ENCODE measurements around the gene LAMTOR2. TPM values are rescaled to one million over a fixed set of nuclear protein-coding genes. Genes with fewer than 3 reads are reported as not detected.
A peak's percentile ranks its signal among the peaks of the same experiment; 100 is the strongest.

Gene LAMTOR2
- total RNA-seq, 1 donor from 2014 or later = 108 TPM

DNA sequence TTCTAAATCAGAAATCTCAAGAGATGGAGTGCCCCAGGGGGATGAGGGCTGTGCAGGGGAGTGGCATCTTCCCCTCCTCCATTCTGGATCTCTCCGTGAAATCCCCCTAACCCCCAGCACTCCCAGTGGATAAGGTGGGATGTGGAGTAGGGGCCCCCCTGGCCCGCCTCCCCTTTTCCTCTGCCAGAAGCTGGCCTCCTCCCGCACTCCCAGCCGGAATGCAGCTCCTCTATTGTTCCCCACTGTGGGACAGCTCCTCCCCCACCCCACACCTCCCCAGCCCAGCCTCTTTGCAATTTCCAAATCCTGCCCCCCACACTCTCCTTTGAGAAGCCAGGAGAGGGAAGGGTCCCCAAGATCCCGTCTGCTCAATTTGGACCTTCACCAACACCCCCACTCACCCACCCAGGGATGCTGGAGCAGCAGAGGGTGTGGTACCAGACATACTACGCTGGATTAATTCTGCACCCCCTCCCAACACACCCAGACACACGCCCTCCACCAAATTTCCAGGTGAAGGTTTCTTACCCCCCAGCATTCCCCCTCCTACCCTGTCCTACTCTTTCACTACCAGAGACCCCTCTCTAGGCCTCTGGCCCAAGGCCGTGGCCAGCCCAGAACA is 25.8 kb downstream of the LAMTOR2 start:
- H3K4me3 ChIP-seq (ENCODE audit: low read depth, low read length) = peak overlapping the region; percentile 72
- DNase-seq (ENCODE audit: low read depth) = no peak
- TF ChIP-seq, protein P1, sequence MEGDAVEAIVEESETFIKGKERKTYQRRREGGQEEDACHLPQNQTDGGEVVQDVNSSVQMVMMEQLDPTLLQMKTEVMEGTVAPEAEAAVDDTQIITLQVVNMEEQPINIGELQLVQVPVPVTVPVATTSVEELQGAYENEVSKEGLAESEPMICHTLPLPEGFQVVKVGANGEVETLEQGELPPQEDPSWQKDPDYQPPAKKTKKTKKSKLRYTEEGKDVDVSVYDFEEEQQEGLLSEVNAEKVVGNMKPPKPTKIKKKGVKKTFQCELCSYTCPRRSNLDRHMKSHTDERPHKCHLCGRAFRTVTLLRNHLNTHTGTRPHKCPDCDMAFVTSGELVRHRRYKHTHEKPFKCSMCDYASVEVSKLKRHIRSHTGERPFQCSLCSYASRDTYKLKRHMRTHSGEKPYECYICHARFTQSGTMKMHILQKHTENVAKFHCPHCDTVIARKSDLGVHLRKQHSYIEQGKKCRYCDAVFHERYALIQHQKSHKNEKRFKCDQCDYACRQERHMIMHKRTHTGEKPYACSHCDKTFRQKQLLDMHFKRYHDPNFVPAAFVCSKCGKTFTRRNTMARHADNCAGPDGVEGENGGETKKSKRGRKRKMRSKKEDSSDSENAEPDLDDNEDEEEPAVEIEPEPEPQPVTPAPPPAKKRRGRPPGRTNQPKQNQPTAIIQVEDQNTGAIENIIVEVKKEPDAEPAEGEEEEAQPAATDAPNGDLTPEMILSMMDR (IDR thresholded peaks at IDR 0.05; ENCODE audit: insufficient read depth, low read length, poor library complexity, severe bottlenecking) = no peak
- H3K27me3 ChIP-seq (ENCODE audit: control insufficient read depth, insufficient read depth, low read length) = no peaks in the 10 kb centered on the region
- H3K36me3 ChIP-seq (ENCODE audit: control insufficient read depth, insufficient read depth, low read length) = peaks cover 5% of the 10 kb centered on the region

DNA sequence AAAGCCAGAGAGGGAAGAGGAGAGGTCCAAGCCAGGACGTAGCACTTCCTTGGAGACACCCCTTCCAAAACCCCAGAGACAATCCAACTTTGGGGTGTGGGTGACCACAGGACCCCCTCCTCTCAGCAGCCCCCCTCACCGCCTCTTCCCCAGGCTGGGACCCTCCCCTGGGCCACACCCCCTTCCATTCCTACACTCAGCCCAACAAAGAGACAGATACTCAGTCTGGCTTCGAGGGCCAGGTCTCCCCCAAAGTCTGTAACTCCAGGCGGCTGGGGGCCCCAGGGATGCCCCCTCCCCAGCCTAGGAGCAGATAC is 26.2 kb downstream of the LAMTOR2 start:
- Histone ChIP-seq H3K4me3 (ENCODE audit: low read depth, low read length) (peak overlapping the region; percentile 72), H3K27me3 (ENCODE audit: control insufficient read depth, insufficient read depth, low read length) (no peaks in the 10 kb centered on the region), H3K36me3 (ENCODE audit: control insufficient read depth, insufficient read depth, low read length) (peaks cover 3% of the 10 kb centered on the region)
- no peak for DNase-seq (ENCODE audit: low read depth)
- TF ChIP-seq, protein P1 (IDR thresholded peaks at IDR 0.05; ENCODE audit: insufficient read depth, low read length, poor library complexity, severe bottlenecking) = no peak

DNA sequence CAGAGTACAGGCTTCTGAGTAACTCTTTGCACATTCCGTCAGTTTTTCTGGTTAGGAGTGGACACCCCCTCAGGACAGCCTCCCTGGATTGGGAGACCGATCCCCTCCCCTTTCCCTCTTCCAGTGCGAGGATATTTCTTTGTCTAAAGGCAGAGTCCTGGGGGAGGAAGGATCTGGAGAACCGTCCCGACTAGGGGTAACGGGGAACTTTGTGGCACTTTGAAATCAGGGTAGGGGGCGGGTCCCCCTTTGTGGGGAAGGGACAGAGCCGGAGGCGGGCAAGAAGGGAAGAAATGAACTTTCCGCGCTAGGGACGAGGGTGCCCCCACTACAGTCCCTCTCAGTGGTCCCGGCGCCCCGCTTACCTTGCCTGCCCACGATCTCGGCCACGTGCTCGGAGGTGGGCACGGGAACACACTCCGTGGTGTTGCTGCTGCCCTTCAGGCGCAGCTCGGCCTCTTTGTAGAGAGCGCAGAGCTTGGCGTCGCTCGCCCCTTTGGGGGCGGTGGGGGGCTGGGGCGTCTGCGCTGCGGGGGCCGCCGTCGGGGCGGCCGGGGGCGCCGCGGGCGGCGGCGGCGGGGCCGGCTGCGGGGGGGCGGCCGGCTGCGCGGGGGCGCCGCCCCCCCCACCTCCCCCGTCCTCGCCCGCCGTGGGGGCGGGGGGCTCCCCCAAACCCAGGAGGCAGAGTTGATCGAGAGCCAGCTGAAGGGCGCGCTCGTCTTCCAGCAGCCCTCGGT is 26.8 kb downstream of the LAMTOR2 start:
- no peaks in the 10 kb centered on the region for H3K27me3 ChIP-seq (ENCODE audit: control insufficient read depth, insufficient read depth, low read length)
- no peak for DNase-seq (ENCODE audit: low read depth)
- TF ChIP-seq, protein P1 (IDR thresholded peaks at IDR 0.05; ENCODE audit: insufficient read depth, low read length, poor library complexity, severe bottlenecking) = no peak
- peaks cover 1% of the 10 kb centered on the region for H3K36me3 ChIP-seq (ENCODE audit: control insufficient read depth, insufficient read depth, low read length)
- peak overlapping the region; percentile 72 for H3K4me3 ChIP-seq (ENCODE audit: low read depth, low read length)

DNA sequence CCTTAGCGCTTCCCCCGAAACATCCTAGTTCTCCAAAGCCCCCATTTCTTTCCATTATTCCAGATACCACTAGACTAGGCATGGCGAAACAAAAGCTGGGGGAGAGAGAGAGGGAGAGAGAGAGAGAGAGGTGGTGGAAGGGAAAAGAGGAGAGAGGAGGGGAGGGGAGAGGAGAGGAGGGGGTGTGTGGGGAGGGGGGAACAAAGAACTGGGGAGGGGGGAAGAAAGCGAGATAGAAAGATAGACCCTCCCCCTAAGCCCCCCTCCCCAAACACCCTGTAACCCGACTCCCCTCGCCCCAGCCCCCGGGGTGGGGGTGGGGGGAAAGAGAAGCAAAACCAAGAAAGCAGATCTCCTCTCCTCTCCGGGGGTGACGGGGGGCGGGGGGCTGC is 27.3 kb downstream of the LAMTOR2 start:
- H3K4me3 ChIP-seq (ENCODE audit: low read depth, low read length) = peak overlapping the region; percentile 72
- no peaks in the 10 kb centered on the region for H3K36me3 ChIP-seq (ENCODE audit: control insufficient read depth, insufficient read depth, low read length)
- no peaks in the 10 kb centered on the region for H3K27me3 ChIP-seq (ENCODE audit: control insufficient read depth, insufficient read depth, low read length)
- TF ChIP-seq, protein P1 (IDR thresholded peaks at IDR 0.05; ENCODE audit: insufficient read depth, low read length, poor library complexity, severe bottlenecking) = no peak
- no peak for DNase-seq (ENCODE audit: low read depth)

DNA sequence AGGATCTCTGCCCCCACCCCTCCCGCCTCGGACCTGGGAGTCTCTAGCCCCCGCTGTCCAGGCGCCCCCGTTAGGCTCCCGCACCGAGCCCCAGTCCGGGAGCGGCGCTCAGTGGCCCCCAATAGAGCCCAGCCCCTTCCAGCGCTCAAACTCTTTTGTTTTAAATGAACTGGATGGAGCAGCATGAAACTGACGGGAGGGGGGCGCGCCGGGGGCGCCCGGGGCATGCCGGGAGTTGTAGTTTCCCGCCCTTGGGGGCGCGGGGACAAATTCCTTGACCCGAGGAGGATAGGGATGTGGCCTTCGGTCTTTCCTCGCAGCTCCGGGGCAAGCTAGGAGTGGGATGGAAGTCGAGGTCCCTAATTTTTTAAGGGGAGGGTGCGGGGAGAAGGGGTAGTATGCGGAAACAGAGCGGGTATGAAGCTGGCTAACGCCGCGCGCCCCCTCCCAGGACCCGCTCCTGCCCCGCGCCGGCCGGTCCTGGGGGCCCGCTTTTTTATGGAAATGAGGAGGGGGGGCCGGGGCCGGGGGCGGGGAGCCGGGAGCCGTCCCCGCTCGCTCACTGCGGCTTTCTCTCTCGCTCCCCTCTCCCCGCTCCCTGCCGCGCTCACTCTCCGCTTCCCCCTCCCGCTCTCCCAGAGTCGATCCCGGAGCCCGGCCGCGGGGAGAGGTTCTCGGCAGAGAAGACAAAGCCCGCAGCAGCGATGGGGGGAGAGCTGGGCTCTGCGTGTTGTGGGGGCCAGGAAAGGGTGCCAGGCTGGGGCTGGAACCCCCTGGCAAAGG is 27.9 kb downstream of the LAMTOR2 start, which contains the start of gene MEX3A:
TSS of gene MEX3A (minus strand) at position 157 of the 783 bp plus-strand sequence. CDS start 467 bp downstream, outside the sequence.
- TF ChIP-seq, protein P1 (IDR thresholded peaks at IDR 0.05; ENCODE audit: insufficient read depth, low read length, poor library complexity, severe bottlenecking) = no peak
- DNase-seq (ENCODE audit: low read depth) = no peak
- Histone ChIP-seq H3K27me3 (ENCODE audit: control insufficient read depth, insufficient read depth, low read length) (no peaks in the 10 kb centered on the region), H3K4me3 (ENCODE audit: low read depth, low read length) (peak within 1 kb of the TSS; percentile 72), H3K36me3 (ENCODE audit: control insufficient read depth, insufficient read depth, low read length) (no peaks in the 10 kb centered on the region)
